ENCODE results near the gene HBS1L.

The HBS1L gene

GRCh38 chr6:135054569-135055498 is at the start of gene HBS1L:
Gene HBS1L, minus strand, starts transcription at chr6:135054822. Its CDS starts 131 bp downstream, at chr6:135054691.
- DNase-seq (ENCODE audit: low read depth): peak; percentile 97

- no peak for DNase-seq (ENCODE audit: low read depth)
Measured at GRCh38 chr6:135104199-135104598, 49.6 kb upstream of the HBS1L start.

GRCh38 chr6:135102191-135102590 is 47.6 kb upstream of the HBS1L start:
- no peak for DNase-seq (ENCODE audit: low read depth)

- DNase-seq (ENCODE audit: low read depth): no peak
Measured at GRCh38 chr6:135097172-135097571, 42.5 kb upstream of the HBS1L start.

GRCh38 chr6:135096403-135097130 is 41.9 kb upstream of the HBS1L start:
- DNase-seq (ENCODE audit: low read depth): no peak

- no peak for DNase-seq (ENCODE audit: low read depth)
Measured at GRCh38 chr6:135095716-135096115, 41.1 kb upstream of the HBS1L start.

- DNase-seq (ENCODE audit: low read depth): peak; percentile 30
Measured at GRCh38 chr6:135094403-135094821, 39.8 kb upstream of the HBS1L start.

- DNase-seq (ENCODE audit: low read depth): no peak
Measured at GRCh38 chr6:135093578-135093977, 39.0 kb upstream of the HBS1L start.

- no peak for DNase-seq (ENCODE audit: low read depth)
Measured at GRCh38 chr6:135092724-135093123, 38.1 kb upstream of the HBS1L start.

GRCh38 chr6:135090819-135091218 is 36.2 kb upstream of the HBS1L start:
- DNase-seq (ENCODE audit: low read depth): no peak

GRCh38 chr6:135089901-135090300 is 35.3 kb upstream of the HBS1L start:
- DNase-seq (ENCODE audit: low read depth): no peak

GRCh38 chr6:135088818-135089809 is 34.5 kb upstream of the HBS1L start:
- peak; percentile 54 for DNase-seq (ENCODE audit: low read depth)

GRCh38 chr6:135088281-135088680 is 33.7 kb upstream of the HBS1L start:
- no peak for DNase-seq (ENCODE audit: low read depth)

GRCh38 chr6:135087803-135088202 is 33.2 kb upstream of the HBS1L start:
- DNase-seq (ENCODE audit: low read depth): no peak

- DNase-seq (ENCODE audit: low read depth): no peak
Measured at GRCh38 chr6:135087403-135087802, 32.8 kb upstream of the HBS1L start.

GRCh38 chr6:135086414-135086764 is 31.8 kb upstream of the HBS1L start:
- DNase-seq (ENCODE audit: low read depth): no peak

GRCh38 chr6:135085700-135086413 is 31.2 kb upstream of the HBS1L start:
- no peak for DNase-seq (ENCODE audit: low read depth)

- no peak for DNase-seq (ENCODE audit: low read depth)
Measured at GRCh38 chr6:135084916-135085269, 30.3 kb upstream of the HBS1L start.

GRCh38 chr6:135084001-135084915 is 29.6 kb upstream of the HBS1L start:
- no peak for DNase-seq (ENCODE audit: low read depth)

GRCh38 chr6:135081966-135082365 is 27.3 kb upstream of the HBS1L start:
- no peak for DNase-seq (ENCODE audit: low read depth)

Data from EH (cell line).